Measurements from ENCODE around the gene METTL2B.
"Not testable (repeated sequence)": the region's sequence is repeated elsewhere in the genome, so short reads cannot be mapped to it uniquely, and the experiment has no call there.

METTL2B gene

GRCh38 chr7:128525584-128525983 lies 49.0 kb downstream of the METTL2B start:
- DNase-seq (ENCODE audit: low read depth), result not testable (repeated sequence)

GRCh38 chr7:128526062-128526466 lies 49.5 kb downstream of the METTL2B start:
- not testable (repeated sequence) for DNase-seq (ENCODE audit: low read depth)

GRCh38 chr7:128529191-128529590 lies 52.6 kb downstream of the METTL2B start:
- not testable (repeated sequence) for DNase-seq (ENCODE audit: low read depth)

GRCh38 chr7:128530121-128530854 lies 53.7 kb downstream of the METTL2B start:
- DNase-seq (ENCODE audit: low read depth), result not testable (repeated sequence)

- no peak for DNase-seq (ENCODE audit: low read depth)
Observed at GRCh38 chr7:128530855-128531104, 54.2 kb downstream of the METTL2B start.

- DNase-seq (ENCODE audit: low read depth), result peak; percentile 49
Observed at GRCh38 chr7:128531105-128531954, 54.8 kb downstream of the METTL2B start.

GRCh38 chr7:128531955-128532478 lies 55.5 kb downstream of the METTL2B start:
- not testable (repeated sequence) for DNase-seq (ENCODE audit: low read depth)

- DNase-seq (ENCODE audit: low read depth), result not testable (repeated sequence)
Observed at GRCh38 chr7:128532956-128533355, 56.4 kb downstream of the METTL2B start.

GRCh38 chr7:128537410-128537809 lies 60.9 kb downstream of the METTL2B start:
- DNase-seq (ENCODE audit: low read depth), result not testable (repeated sequence)

GRCh38 chr7:128542530-128542929 lies 66.0 kb downstream of the METTL2B start:
- DNase-seq (ENCODE audit: low read depth), result not testable (repeated sequence)

GRCh38 chr7:128543300-128543699 lies 66.8 kb downstream of the METTL2B start:
- DNase-seq (ENCODE audit: low read depth), result not testable (repeated sequence)

- DNase-seq (ENCODE audit: low read depth), result not testable (repeated sequence)
Observed at GRCh38 chr7:128546319-128546851, 69.8 kb downstream of the METTL2B start.

- no peak for DNase-seq (ENCODE audit: low read depth)
Observed at GRCh38 chr7:128550920-128551319, 74.4 kb downstream of the METTL2B start.

- not testable (repeated sequence) for DNase-seq (ENCODE audit: low read depth)
Observed at GRCh38 chr7:128554394-128554793, 77.8 kb downstream of the METTL2B start.

All from CMK (cell line).